Calu3 (cell line): ENCODE measurements around the gene ORM1. TPM values are rescaled to one million over a fixed set of nuclear protein-coding genes. Genes with fewer than 3 reads are reported as not detected.

Experiments
- BruUV-seq: library from RNA; stranded (reverse); fragments of 400-500 nt; replicated peaks from 2 replicates; lab custom pipeline; 2021; lab: Mats Ljungman, UMichigan
- CTCF ChIA-PET: fragments of 300-600 bp; sonication (Branson Sonifier 250); formaldehyde crosslinking; loops from one replicate; lab custom pipeline; 2022; ENCODE audit warnings: antibody characterized with exemption; lab: Charles Lee
- DNase-seq: peaks from one replicate; pipeline ENCODE4 v3.0.0; 2022
- H3K27ac Mint-ChIP-seq: one replicate; pipeline ENCODE4 v1.8.0; 2022; ENCODE audit warnings: mixed read lengths; ENCODE audit not compliant: unreplicated experiment
- H3K27me3 Mint-ChIP-seq: one replicate; pipeline ENCODE4 v1.8.0; 2022; ENCODE audit warnings: mixed read lengths; ENCODE audit not compliant: unreplicated experiment
- H3K36me3 Mint-ChIP-seq: one replicate; pipeline ENCODE4 v1.8.0; 2022; ENCODE audit warnings: mild to moderate bottlenecking, moderate library complexity, mixed read lengths; ENCODE audit not compliant: insufficient read depth, unreplicated experiment
- H3K4me1 Mint-ChIP-seq: one replicate; pipeline ENCODE4 v1.8.0; 2022; ENCODE audit warnings: mild to moderate bottlenecking, low read depth, mixed read lengths; ENCODE audit not compliant: unreplicated experiment
- H3K4me3 Mint-ChIP-seq: one replicate; pipeline ENCODE4 v1.8.0; 2022; ENCODE audit warnings: mild to moderate bottlenecking, low read depth, moderate library complexity, mixed read lengths; ENCODE audit not compliant: unreplicated experiment
- H3K9me3 Mint-ChIP-seq: one replicate; pipeline ENCODE4 v1.8.0; 2022; ENCODE audit warnings: low read depth, mixed read lengths; ENCODE audit not compliant: unreplicated experiment
- intact Hi-C: fragments of 100-400 bp; cut with micrococcal nuclease; formaldehyde crosslinking; loops from one replicate; pipeline ENCODE4 v1.10.0; 2022; ENCODE audit not compliant: unreplicated experiment
- total RNA-seq: library from RNA; stranded (reverse); gene quantifications from 2 replicates; pipeline ENCODE4 v1.2.3, GENCODE V29; 2022
- TF ChIP-seq, protein P1 (sequence below): fragments of 200-600 bp; IDR thresholded peaks from one replicate; pipeline ENCODE4 v1.8.0; 2022; ENCODE audit warnings: antibody characterized with exemption; ENCODE audit not compliant: unreplicated experiment

The ORM1 gene
- total RNA-seq, 1 experiment from 2014 or later = not detected

DNA sequence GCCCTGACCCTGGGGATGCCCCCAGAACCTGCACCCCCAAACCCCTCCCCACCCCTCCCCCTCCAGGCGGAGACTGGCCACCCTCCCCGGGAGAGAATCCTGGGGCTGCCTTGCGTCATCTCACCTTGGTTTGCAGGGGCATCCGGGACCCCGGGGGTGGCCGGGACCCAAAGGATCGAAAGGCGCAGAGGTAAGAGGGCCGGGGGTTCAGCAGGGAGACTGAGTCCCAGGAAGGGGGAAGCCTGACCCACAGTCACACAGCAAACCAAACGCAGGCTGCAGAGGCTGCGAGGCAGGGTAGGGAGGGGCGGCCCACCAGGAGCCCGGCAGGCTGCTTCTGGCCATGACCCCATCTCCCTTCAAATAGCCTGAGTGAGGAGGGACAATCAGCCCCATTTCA is 33.8 kb upstream of the ORM1 start:
- DNase-seq = no peak
- no TSS peak for BruUV-seq
- intact Hi-C loops = no loop called here
- TF ChIP-seq, protein P1, sequence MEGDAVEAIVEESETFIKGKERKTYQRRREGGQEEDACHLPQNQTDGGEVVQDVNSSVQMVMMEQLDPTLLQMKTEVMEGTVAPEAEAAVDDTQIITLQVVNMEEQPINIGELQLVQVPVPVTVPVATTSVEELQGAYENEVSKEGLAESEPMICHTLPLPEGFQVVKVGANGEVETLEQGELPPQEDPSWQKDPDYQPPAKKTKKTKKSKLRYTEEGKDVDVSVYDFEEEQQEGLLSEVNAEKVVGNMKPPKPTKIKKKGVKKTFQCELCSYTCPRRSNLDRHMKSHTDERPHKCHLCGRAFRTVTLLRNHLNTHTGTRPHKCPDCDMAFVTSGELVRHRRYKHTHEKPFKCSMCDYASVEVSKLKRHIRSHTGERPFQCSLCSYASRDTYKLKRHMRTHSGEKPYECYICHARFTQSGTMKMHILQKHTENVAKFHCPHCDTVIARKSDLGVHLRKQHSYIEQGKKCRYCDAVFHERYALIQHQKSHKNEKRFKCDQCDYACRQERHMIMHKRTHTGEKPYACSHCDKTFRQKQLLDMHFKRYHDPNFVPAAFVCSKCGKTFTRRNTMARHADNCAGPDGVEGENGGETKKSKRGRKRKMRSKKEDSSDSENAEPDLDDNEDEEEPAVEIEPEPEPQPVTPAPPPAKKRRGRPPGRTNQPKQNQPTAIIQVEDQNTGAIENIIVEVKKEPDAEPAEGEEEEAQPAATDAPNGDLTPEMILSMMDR = no peak
- H3K9me3 Mint-ChIP-seq = no peaks in the 10 kb centered on the region
- CTCF ChIA-PET = no interaction called here
- no peaks in the 10 kb centered on the region for H3K36me3 Mint-ChIP-seq
- no peaks in the 10 kb centered on the region for H3K27me3 Mint-ChIP-seq
- H3K27ac Mint-ChIP-seq = no peak overlapping the region
- peaks cover 8% of the 10 kb centered on the region for H3K4me1 Mint-ChIP-seq
- H3K4me3 Mint-ChIP-seq = no peak overlapping the region

GRCh38 chr9:114289571-114290481 is 33.1 kb upstream of the ORM1 start:
- BruUV-seq = no TSS peak
- DNase-seq = no peak
- Mint-ChIP-seq H3K27me3 (no peaks in the 10 kb centered on the region), H3K27ac (no peak overlapping the region), H3K4me3 (no peak overlapping the region), H3K4me1 (peaks cover 8% of the 10 kb centered on the region), H3K36me3 (no peaks in the 10 kb centered on the region), H3K9me3 (no peaks in the 10 kb centered on the region)
- TF ChIP-seq, protein P1 = no peak
- CTCF ChIA-PET = no interaction called here
- intact Hi-C loops = loop anchor here (2.0 to 5.0 kb wide), 4 partner anchors 133 to 608 kb away; partner anchors contain the start of gene COL27A1

- no peak for DNase-seq
- Mint-ChIP-seq H3K27me3 (no peaks in the 10 kb centered on the region), H3K9me3 (peaks cover 4% of the 10 kb centered on the region), H3K4me3 (no peak overlapping the region), H3K27ac (no peak overlapping the region), H3K36me3 (no peaks in the 10 kb centered on the region), H3K4me1 (peaks cover 8% of the 10 kb centered on the region)
- BruUV-seq = no TSS peak
- CTCF ChIA-PET = interaction anchor here (0.6 to 1.2 kb wide), 5 partner anchors 30 to 480 kb away, joined by 4 to 25 read pairs (median 5); no protein-coding TSS in a partner anchor
- TF ChIP-seq, protein P1 = no peak
- intact Hi-C loops = loop anchor here (2.0 to 5.0 kb wide), 4 partner anchors 133 to 608 kb away; partner anchors contain the start of gene COL27A1
Measured at GRCh38 chr9:114290561-114290986, 32.3 kb upstream of the ORM1 start.

GRCh38 chr9:114291064-114291474 is 31.8 kb upstream of the ORM1 start:
- H3K9me3 Mint-ChIP-seq = peaks cover 4% of the 10 kb centered on the region
- peaks cover 8% of the 10 kb centered on the region for H3K4me1 Mint-ChIP-seq
- H3K27ac Mint-ChIP-seq = no peak overlapping the region
- DNase-seq = peak; percentile 66
- TF ChIP-seq, protein P1 = peak; percentile 73
- H3K36me3 Mint-ChIP-seq = no peaks in the 10 kb centered on the region
- intact Hi-C loops = loop anchor here (2.0 to 5.0 kb wide), 4 partner anchors 134 to 609 kb away; partner anchors contain the start of gene COL27A1
- H3K27me3 Mint-ChIP-seq = no peaks in the 10 kb centered on the region
- no peak overlapping the region for H3K4me3 Mint-ChIP-seq
- BruUV-seq = no TSS peak
- CTCF ChIA-PET = interaction anchor here (0.6 to 1.2 kb wide), 5 partner anchors 30 to 481 kb away, joined by 4 to 25 read pairs (median 5); no protein-coding TSS in a partner anchor
